Activated B cell treated with CpG ODN at 0.5 μM for 24 hours (primary cell): Measurements from ENCODE around the gene PPP1R37. TPM values are rescaled to one million over a fixed set of nuclear protein-coding genes. Genes with fewer than 3 reads are reported as not detected.

Experiments
- ATAC-seq: fragments of 200-7000 bp; cut with Tn5 transposase; one replicate; pipeline ENCODE4 v1.10.0; 2021; ENCODE audit warnings: low read depth, mild to moderate bottlenecking, moderate library complexity
- CTCF ChIA-PET: fragments of 350-600 bp; sonication (Branson Sonifier 250); formaldehyde crosslinking; loops from one replicate; lab custom pipeline; 2021; ENCODE audit warnings: antibody characterized with exemption; lab: Charles Lee
- POLR2A ChIA-PET: fragments of 350-600 bp; sonication (Branson Sonifier 250); formaldehyde crosslinking; loops from one replicate; lab custom pipeline; 2021; ENCODE audit warnings: antibody characterized with exemption; lab: Charles Lee
- DNase-seq: peaks from one replicate; pipeline ENCODE4 v3.0.0; 2022
- H3K27ac Mint-ChIP-seq: one replicate; pipeline ENCODE4 v1.8.0; 2020; ENCODE audit warnings: mixed read lengths
- H3K27me3 Mint-ChIP-seq: one replicate; pipeline ENCODE4 v1.8.0; 2021; ENCODE audit warnings: mixed read lengths
- H3K36me3 Mint-ChIP-seq: one replicate; pipeline ENCODE4 v1.8.0; 2021; ENCODE audit warnings: low read depth, mixed read lengths
- H3K4me1 Mint-ChIP-seq: one replicate; pipeline ENCODE4 v1.8.0; 2021; ENCODE audit warnings: mixed read lengths
- H3K4me3 Mint-ChIP-seq: one replicate; pipeline ENCODE4 v1.8.0; 2020; ENCODE audit warnings: mild to moderate bottlenecking, mixed read lengths
- H3K9me3 Mint-ChIP-seq: one replicate; pipeline ENCODE4 v1.8.0; 2020; ENCODE audit warnings: mixed read lengths
- CTCF ChIP-seq: fragments of 200-600 bp; IDR thresholded peaks from one replicate; pipeline ENCODE4 v1.8.0; 2022; ENCODE audit warnings: antibody characterized with exemption, mild to moderate bottlenecking
- intact Hi-C: fragments of 100-400 bp; cut with micrococcal nuclease; formaldehyde crosslinking; loops from one replicate; pipeline ENCODE4 v1.15.1; 2024
- total RNA-seq: library from RNA; stranded (reverse); gene quantifications from 2 replicates; pipeline ENCODE4 v1.2.3, GENCODE V29; 2022

The PPP1R37 gene
- total RNA-seq, 1 donor from 2014 or later, result 27.2 TPM

- Mint-ChIP-seq H3K4me3 (no peak overlapping the region), H3K36me3 (peaks cover 24% of the 10 kb centered on the region), H3K27me3 (no peaks in the 10 kb centered on the region), H3K4me1 (no peaks in the 10 kb centered on the region), H3K9me3 (no peaks in the 10 kb centered on the region), H3K27ac (no peak overlapping the region)
- CTCF ChIA-PET, result no interaction called here
- ATAC-seq, result no peak
- DNase-seq, result no peak
- POLR2A ChIA-PET, result interaction anchor here (1.5 kb wide), 1 partner anchor 66 kb away, joined by 4 read pairs; the partner anchor contains the start of gene GEMIN7
- intact Hi-C loops, result no loop called here
- TF ChIP-seq CTCF, result no peak
Measured at GRCh38 chr19:45145270-45146189, 52.6 kb downstream of the PPP1R37 start.

- Mint-ChIP-seq H3K4me3 (no peak overlapping the region), H3K4me1 (no peaks in the 10 kb centered on the region), H3K36me3 (peaks cover 20% of the 10 kb centered on the region), H3K27ac (no peak overlapping the region), H3K27me3 (no peaks in the 10 kb centered on the region), H3K9me3 (no peaks in the 10 kb centered on the region)
- ATAC-seq, result no peak
- POLR2A ChIA-PET, result interaction anchor here (1.5 kb wide), 1 partner anchor 67 kb away, joined by 4 read pairs; the partner anchor contains the start of gene GEMIN7
- CTCF ChIA-PET, result no interaction called here
- no peak for DNase-seq
- TF ChIP-seq CTCF, result no peak
- intact Hi-C loops, result no loop called here
Measured at GRCh38 chr19:45146251-45146650, 53.3 kb downstream of the PPP1R37 start.

- ChIA-PET CTCF (no interaction called here), POLR2A (no interaction called here)
- no peak overlapping the region for H3K27ac Mint-ChIP-seq
- no peaks in the 10 kb centered on the region for H3K9me3 Mint-ChIP-seq
- intact Hi-C loops, result no loop called here
- DNase-seq (no peak), ATAC-seq (no peak)
- peaks cover 15% of the 10 kb centered on the region for H3K36me3 Mint-ChIP-seq
- H3K4me1 Mint-ChIP-seq, result no peaks in the 10 kb centered on the region
- no peak overlapping the region for H3K4me3 Mint-ChIP-seq
- H3K27me3 Mint-ChIP-seq, result peaks cover 2% of the 10 kb centered on the region
- TF ChIP-seq CTCF, result no peak
Measured at GRCh38 chr19:45146741-45147205, 53.8 kb downstream of the PPP1R37 start.

- peaks cover 7% of the 10 kb centered on the region for H3K36me3 Mint-ChIP-seq
- H3K27me3 Mint-ChIP-seq, result peaks cover 10% of the 10 kb centered on the region
- TF ChIP-seq CTCF, result no peak
- no peak overlapping the region for H3K27ac Mint-ChIP-seq
- intact Hi-C loops, result no loop called here
- H3K4me3 Mint-ChIP-seq, result no peak overlapping the region
- CTCF ChIA-PET, result no interaction called here
- ATAC-seq (no peak), DNase-seq (no peak)
- no peaks in the 10 kb centered on the region for H3K9me3 Mint-ChIP-seq
- peaks cover 8% of the 10 kb centered on the region for H3K4me1 Mint-ChIP-seq
- POLR2A ChIA-PET, result interaction anchor here (0.6 kb wide), 1 partner anchor 109 kb away, joined by 4 read pairs; no protein-coding TSS in a partner anchor
Measured at GRCh38 chr19:45147835-45148676, 55.1 kb downstream of the PPP1R37 start.
